Stimulated activated CD4-positive, alpha-beta T cell treated with anti-CD3 and anti-CD28 coated beads, TNF-alpha, amount 100 ng/mL, for 24 hours (primary cell): ENCODE results near the gene SCO1.
"Not testable (repeated sequence)": the region's sequence is repeated elsewhere in the genome, so short reads cannot be mapped to it uniquely, and the experiment has no call there.

Experiments
- DNase-seq, 3 experiments: peaks; one replicate each; pipeline ENCODE4 v3.0.0-alpha.2; 2020; ENCODE audit warnings: low read depth in 3 of 3

Gene SCO1

GRCh38 chr17:10726196-10726595 lies 28.9 kb upstream of the SCO1 start:
- no peak for DNase-seq

- no peak for DNase-seq
Measured at GRCh38 chr17:10725262-10725661, 27.9 kb upstream of the SCO1 start.

GRCh38 chr17:10724546-10725195 lies 27.3 kb upstream of the SCO1 start:
- no peak for DNase-seq

GRCh38 chr17:10718547-10718946 lies 21.2 kb upstream of the SCO1 start:
- no peak for DNase-seq

- no peak for DNase-seq
Measured at GRCh38 chr17:10716218-10716617, 18.9 kb upstream of the SCO1 start.

GRCh38 chr17:10713318-10713717 lies 16.0 kb upstream of the SCO1 start:
- no peak for DNase-seq

- DNase-seq = no peak
Measured at GRCh38 chr17:10705727-10706126, 8.4 kb upstream of the SCO1 start.

GRCh38 chr17:10702574-10702973 lies 5.2 kb upstream of the SCO1 start:
- DNase-seq = no peak

GRCh38 chr17:10699856-10700255 lies 2.5 kb upstream of the SCO1 start:
- DNase-seq = no peak

GRCh38 chr17:10698096-10698818 lies 924 bp upstream of the SCO1 start:
- no peak for DNase-seq

- DNase-seq = not testable (repeated sequence)
Measured at GRCh38 chr17:10695875-10696407, 1.4 kb downstream of the SCO1 start.

GRCh38 chr17:10687499-10687898 lies 9.8 kb downstream of the SCO1 start:
- DNase-seq = no peak

GRCh38 chr17:10683853-10684252 lies 13.5 kb downstream of the SCO1 start:
- no peak for DNase-seq

GRCh38 chr17:10681866-10682446 lies 15.4 kb downstream of the SCO1 start:
- DNase-seq = no peak

GRCh38 chr17:10674704-10675103 lies 22.6 kb downstream of the SCO1 start:
- no peak for DNase-seq

GRCh38 chr17:10673312-10673711 lies 24.0 kb downstream of the SCO1 start:
- no peak for DNase-seq

GRCh38 chr17:10668775-10669174 lies 28.6 kb downstream of the SCO1 start:
- no peak for DNase-seq

GRCh38 chr17:10666906-10667305 lies 30.4 kb downstream of the SCO1 start:
- DNase-seq = no peak

GRCh38 chr17:10664571-10664970 lies 32.8 kb downstream of the SCO1 start:
- no peak for DNase-seq

GRCh38 chr17:10663231-10663630 lies 34.1 kb downstream of the SCO1 start:
- DNase-seq = no peak

GRCh38 chr17:10661437-10661836 lies 35.9 kb downstream of the SCO1 start:
- DNase-seq = no peak

GRCh38 chr17:10657879-10658278 lies 39.5 kb downstream of the SCO1 start:
- DNase-seq = no peak

- DNase-seq = no peak
Measured at GRCh38 chr17:10657148-10657547, 40.2 kb downstream of the SCO1 start, which contains the start of gene MYH3. TSS of gene MYH3 (minus strand) at chr17:10657309. CDS start at chr17:10655064, 2,245 bp downstream.
